Urinary bladder (tissue), 4 donors: ENCODE results near the gene RLN3. TPM values are rescaled to one million over a fixed set of nuclear protein-coding genes. Genes with fewer than 3 reads are reported as not detected.

Source experiments
- DNase-seq: peaks from one replicate; pipeline ENCODE4 v3.0.0-alpha.2; 2015; ENCODE audit errors: extremely low spot score
- H3K27ac ChIP-seq: one replicate; pipeline ENCODE4 v1.5.1; 2013; ENCODE audit warnings: low read depth, mild to moderate bottlenecking, moderate library complexity
- H3K36me3 ChIP-seq: one replicate; pipeline ENCODE4 v1.6.1; 2013; ENCODE audit warnings: mild to moderate bottlenecking, moderate library complexity; ENCODE audit not compliant: insufficient read depth
- H3K4me1 ChIP-seq: one replicate; pipeline ENCODE4 v1.6.1; 2013; ENCODE audit warnings: mild to moderate bottlenecking, moderate library complexity; ENCODE audit not compliant: insufficient read depth
- H3K4me3 ChIP-seq: one replicate; pipeline ENCODE4 v1.5.1; 2013; ENCODE audit warnings: low read depth, low read length
- WGBS: extraction: QIAGEN DNeasy Blood & Tissue Kit; methylation state at CpG from one replicate; pipeline ENCODE4 v1.1.7; 2013; 5-methylcytosine and 5-hydroxymethylcytosine counted together
- polyA plus RNA-seq: library from polyadenylated mRNA; stranded (reverse); fragments of 200-250 nt; gene quantifications from one replicate; pipeline ENCODE4 v1.2.3, GENCODE V29; 2013
- total RNA-seq: library from RNA; depleted of rRNA; stranded (reverse); fragments of >200 nt; gene quantifications from one replicate; pipeline ENCODE4 v1.2.3, GENCODE V29; 2014
- donor health status: healthy with polysubstance abuse.
- donor health status: healthy.

Gene RLN3
- total and polyA plus RNA-seq, 2 donors: not detected

GRCh38 chr19:14073925-14074838 is 46.2 kb downstream of the RLN3 start:
- Histone ChIP-seq H3K36me3 (no peaks in the 10 kb centered on the region), H3K4me1 (peaks cover 2% of the 10 kb centered on the region), H3K27ac (peak overlapping the region; percentile 86), H3K4me3 (peak overlapping the region; percentile 51)
- 4% methylated on average over 44 of the region's 44 CpGs for WGBS
- no peak for DNase-seq

- no peak for DNase-seq
- WGBS: 72% methylated on average over 2 of the region's 2 CpGs
- Histone ChIP-seq H3K27ac (no peak overlapping the region), H3K4me3 (no peak overlapping the region), H3K4me1 (no peaks in the 10 kb centered on the region), H3K36me3 (no peaks in the 10 kb centered on the region)
Observed at GRCh38 chr19:14078411-14078810, 50.5 kb downstream of the RLN3 start.

Other genes with a start within 250 kb of the RLN3 start
- 2.5 TPM for gene ZSWIM4, start 232.7 kb upstream of the RLN3 start, total RNA-seq
- 2.2 TPM for gene ZSWIM4, start 232.7 kb upstream of the RLN3 start, polyA plus RNA-seq
- not detected for gene NANOS3, start 151.0 kb upstream of the RLN3 start, total RNA-seq
- gene NANOS3, start 151.0 kb upstream of the RLN3 start, polyA plus RNA-seq: 0.57 TPM
- gene BRME1, start 122.0 kb upstream of the RLN3 start, total RNA-seq: 2.0 TPM
- 2.2 TPM for gene BRME1, start 122.0 kb upstream of the RLN3 start, polyA plus RNA-seq
- gene CC2D1A, start 121.9 kb upstream of the RLN3 start, total RNA-seq: 7.3 TPM
- 25.8 TPM for gene CC2D1A, start 121.9 kb upstream of the RLN3 start, polyA plus RNA-seq
- gene PODNL1, start 89.7 kb upstream of the RLN3 start, total RNA-seq: 0.21 TPM
- 2.4 TPM for gene PODNL1, start 89.7 kb upstream of the RLN3 start, polyA plus RNA-seq
- 6.6 TPM for gene DCAF15, start 75.6 kb upstream of the RLN3 start, total RNA-seq
- gene DCAF15, start 75.6 kb upstream of the RLN3 start, polyA plus RNA-seq: 26.0 TPM
- 2.9 TPM for gene RFX1, start 21.8 kb upstream of the RLN3 start, total RNA-seq
- 8.1 TPM for gene RFX1, start 21.8 kb upstream of the RLN3 start, polyA plus RNA-seq
- 2.0 TPM for gene IL27RA, start 3.6 kb downstream of the RLN3 start, total RNA-seq
- 4.8 TPM for gene IL27RA, start 3.6 kb downstream of the RLN3 start, polyA plus RNA-seq
- 0.90 TPM for gene PALM3, start 33.9 kb downstream of the RLN3 start, total RNA-seq
- 2.8 TPM for gene PALM3, start 33.9 kb downstream of the RLN3 start, polyA plus RNA-seq
- 0.21 TPM for gene MISP3, start 44.6 kb downstream of the RLN3 start, total RNA-seq
- gene MISP3, start 44.6 kb downstream of the RLN3 start, polyA plus RNA-seq: 2.6 TPM
- gene C19orf67, start 57.6 kb downstream of the RLN3 start, total RNA-seq: not detected
- gene C19orf67, start 57.6 kb downstream of the RLN3 start, polyA plus RNA-seq: not detected
- 16.0 TPM for gene SAMD1, start 62.6 kb downstream of the RLN3 start, total RNA-seq
- gene SAMD1, start 62.6 kb downstream of the RLN3 start, polyA plus RNA-seq: 50.5 TPM
- 41.8 TPM for gene PRKACA, start 89.6 kb downstream of the RLN3 start, total RNA-seq
- gene PRKACA, start 89.6 kb downstream of the RLN3 start, polyA plus RNA-seq: 91.4 TPM
- gene ASF1B, start 108.4 kb downstream of the RLN3 start, total RNA-seq: 6.7 TPM
- gene ASF1B, start 108.4 kb downstream of the RLN3 start, polyA plus RNA-seq: 1.2 TPM
- gene ADGRL1, start 178.0 kb downstream of the RLN3 start, total RNA-seq: 18.0 TPM
- gene ADGRL1, start 178.0 kb downstream of the RLN3 start, polyA plus RNA-seq: 23.6 TPM